ENCODE measurements around the gene SHB.

SHB gene

GRCh38 chr9:37938121-37938891, 130.7 kb downstream of the SHB start:
- DNase-seq (ENCODE audit: low read depth in 1 of 2, low spot score in 1 of 2) = no peak

- DNase-seq (ENCODE audit: low read depth in 1 of 2, low spot score in 1 of 2) = no peak
Observed at GRCh38 chr9:37937366-37937765, 131.7 kb downstream of the SHB start.

- no peak for DNase-seq (ENCODE audit: low read depth in 1 of 2, low spot score in 1 of 2)
Observed at GRCh38 chr9:37936965-37937364, 132.1 kb downstream of the SHB start.

GRCh38 chr9:37936376-37936775, 132.7 kb downstream of the SHB start:
- DNase-seq (ENCODE audit: low read depth in 1 of 2, low spot score in 1 of 2) = no peak

GRCh38 chr9:37935096-37935495, 133.9 kb downstream of the SHB start:
- DNase-seq (ENCODE audit: low read depth in 1 of 2, low spot score in 1 of 2) = no peak

GRCh38 chr9:37931592-37931991, 137.4 kb downstream of the SHB start:
- no peak for DNase-seq (ENCODE audit: low read depth in 1 of 2, low spot score in 1 of 2)

GRCh38 chr9:37929441-37929895, 139.6 kb downstream of the SHB start:
- DNase-seq (ENCODE audit: low read depth in 1 of 2, low spot score in 1 of 2) = no peak

- DNase-seq (ENCODE audit: low read depth in 1 of 2, low spot score in 1 of 2) = no peak
Observed at GRCh38 chr9:37928552-37929430, 140.2 kb downstream of the SHB start.

GRCh38 chr9:37927601-37928551, 141.2 kb downstream of the SHB start:
- DNase-seq (ENCODE audit: low read depth in 1 of 2, low spot score in 1 of 2) = no peak

- no peak for DNase-seq (ENCODE audit: low read depth in 1 of 2, low spot score in 1 of 2)
Observed at GRCh38 chr9:37927132-37927531, 141.9 kb downstream of the SHB start.

- no peak for DNase-seq (ENCODE audit: low read depth in 1 of 2, low spot score in 1 of 2)
Observed at GRCh38 chr9:37926737-37927118, 142.3 kb downstream of the SHB start.

- no peak for DNase-seq (ENCODE audit: low read depth in 1 of 2, low spot score in 1 of 2)
Observed at GRCh38 chr9:37925786-37926736, 143.0 kb downstream of the SHB start.

- no peak for DNase-seq (ENCODE audit: low read depth in 1 of 2, low spot score in 1 of 2)
Observed at GRCh38 chr9:37925006-37925405, 144.0 kb downstream of the SHB start.

- no peak for DNase-seq (ENCODE audit: low read depth in 1 of 2, low spot score in 1 of 2)
Observed at GRCh38 chr9:37924538-37924937, 144.5 kb downstream of the SHB start.

- no peak for DNase-seq (ENCODE audit: low read depth in 1 of 2, low spot score in 1 of 2)
Observed at GRCh38 chr9:37923796-37924427, 145.1 kb downstream of the SHB start.

- no peak for DNase-seq (ENCODE audit: low read depth in 1 of 2, low spot score in 1 of 2)
Observed at GRCh38 chr9:37923118-37923795, 145.8 kb downstream of the SHB start.

GRCh38 chr9:37922363-37923117, 146.5 kb downstream of the SHB start:
- DNase-seq (ENCODE audit: low read depth in 1 of 2, low spot score in 1 of 2) = no peak
